HG03575 (cell line): ENCODE measurements around the gene BRD8.
"Not testable (repeated sequence)": the region's sequence is repeated elsewhere in the genome, so short reads cannot be mapped to it uniquely, and the experiment has no call there.

Experiments
- ATAC-seq: cut with Tn5 transposase; IDR thresholded peaks from one replicate; pipeline ENCODE4 v1.9.1; 2021; ENCODE audit not compliant: unreplicated experiment, insufficient number of reproducible peaks, low FRiP score; ENCODE audit errors: extremely low read depth

BRD8 gene, protein sequence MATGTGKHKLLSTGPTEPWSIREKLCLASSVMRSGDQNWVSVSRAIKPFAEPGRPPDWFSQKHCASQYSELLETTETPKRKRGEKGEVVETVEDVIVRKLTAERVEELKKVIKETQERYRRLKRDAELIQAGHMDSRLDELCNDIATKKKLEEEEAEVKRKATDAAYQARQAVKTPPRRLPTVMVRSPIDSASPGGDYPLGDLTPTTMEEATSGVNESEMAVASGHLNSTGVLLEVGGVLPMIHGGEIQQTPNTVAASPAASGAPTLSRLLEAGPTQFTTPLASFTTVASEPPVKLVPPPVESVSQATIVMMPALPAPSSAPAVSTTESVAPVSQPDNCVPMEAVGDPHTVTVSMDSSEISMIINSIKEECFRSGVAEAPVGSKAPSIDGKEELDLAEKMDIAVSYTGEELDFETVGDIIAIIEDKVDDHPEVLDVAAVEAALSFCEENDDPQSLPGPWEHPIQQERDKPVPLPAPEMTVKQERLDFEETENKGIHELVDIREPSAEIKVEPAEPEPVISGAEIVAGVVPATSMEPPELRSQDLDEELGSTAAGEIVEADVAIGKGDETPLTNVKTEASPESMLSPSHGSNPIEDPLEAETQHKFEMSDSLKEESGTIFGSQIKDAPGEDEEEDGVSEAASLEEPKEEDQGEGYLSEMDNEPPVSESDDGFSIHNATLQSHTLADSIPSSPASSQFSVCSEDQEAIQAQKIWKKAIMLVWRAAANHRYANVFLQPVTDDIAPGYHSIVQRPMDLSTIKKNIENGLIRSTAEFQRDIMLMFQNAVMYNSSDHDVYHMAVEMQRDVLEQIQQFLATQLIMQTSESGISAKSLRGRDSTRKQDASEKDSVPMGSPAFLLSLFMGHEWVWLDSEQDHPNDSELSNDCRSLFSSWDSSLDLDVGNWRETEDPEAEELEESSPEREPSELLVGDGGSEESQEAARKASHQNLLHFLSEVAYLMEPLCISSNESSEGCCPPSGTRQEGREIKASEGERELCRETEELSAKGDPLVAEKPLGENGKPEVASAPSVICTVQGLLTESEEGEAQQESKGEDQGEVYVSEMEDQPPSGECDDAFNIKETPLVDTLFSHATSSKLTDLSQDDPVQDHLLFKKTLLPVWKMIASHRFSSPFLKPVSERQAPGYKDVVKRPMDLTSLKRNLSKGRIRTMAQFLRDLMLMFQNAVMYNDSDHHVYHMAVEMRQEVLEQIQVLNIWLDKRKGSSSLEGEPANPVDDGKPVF

DNA sequence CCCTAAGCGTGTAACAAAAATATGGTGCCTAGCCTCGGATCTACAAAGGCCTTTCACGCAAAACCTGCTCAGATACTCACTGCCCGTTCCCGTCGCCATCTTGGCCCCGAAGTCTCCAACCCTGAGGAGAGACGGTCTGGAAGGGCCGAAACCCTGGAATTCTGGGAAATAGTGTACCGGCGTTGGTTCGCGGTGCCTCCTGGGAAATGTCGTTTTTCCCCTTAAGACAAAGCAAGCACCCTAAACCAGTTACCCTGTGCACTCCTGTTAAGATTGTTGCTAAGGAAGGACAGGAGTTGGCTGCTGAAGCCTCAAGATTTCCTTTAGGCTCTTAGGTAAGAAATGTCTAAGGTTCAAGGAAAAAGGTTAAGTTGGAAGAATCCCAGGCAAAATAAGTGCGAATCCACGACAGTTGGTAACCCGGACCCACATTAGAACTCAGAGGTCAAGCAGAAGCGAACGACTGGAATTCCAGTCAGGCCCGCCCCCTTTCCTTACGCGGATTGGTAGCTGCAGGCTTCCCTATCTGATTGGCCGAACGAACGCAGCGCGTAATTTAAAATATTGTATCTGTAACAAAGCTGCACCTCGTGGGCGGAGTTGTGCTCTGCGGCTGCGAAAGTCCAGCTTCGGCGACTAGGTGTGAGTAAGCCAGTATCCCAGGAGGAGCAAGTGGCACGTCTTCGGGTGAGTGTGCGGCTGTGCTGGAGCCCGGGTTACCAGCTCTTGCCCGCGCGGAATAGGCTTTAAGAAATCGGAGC, at the start of gene BRD8, which contains the start of gene KIF20A:
Gene BRD8, minus strand, starts transcription at position 115 of the 761 bp plus-strand sequence. Its CDS starts 16 bp downstream, at position 99.
Gene KIF20A, plus strand, starts transcription at position 597 of the 761 bp plus-strand sequence. CDS start 569 bp downstream, outside the sequence.
- peak; percentile 58 for ATAC-seq

DNA sequence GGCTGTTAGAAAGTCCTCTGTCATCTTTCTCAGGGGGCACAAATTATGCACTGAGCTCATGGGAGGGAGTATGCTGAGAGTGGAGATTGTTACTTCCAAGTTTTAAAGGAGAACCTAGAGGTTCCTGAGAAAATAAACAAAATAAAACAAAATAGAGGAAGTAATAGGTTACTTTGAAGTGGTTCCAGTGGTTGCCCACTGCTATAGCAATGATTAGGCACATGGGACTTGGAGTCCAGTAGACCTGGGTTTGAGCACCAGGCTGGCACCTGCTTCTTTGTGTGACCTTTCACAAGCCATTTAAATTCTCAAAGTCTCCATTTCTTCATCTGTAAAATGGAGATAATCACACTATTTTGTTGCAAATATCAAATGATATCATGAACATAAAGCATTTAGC, 48.5 kb upstream of the BRD8 start:
- ATAC-seq = no peak

DNA sequence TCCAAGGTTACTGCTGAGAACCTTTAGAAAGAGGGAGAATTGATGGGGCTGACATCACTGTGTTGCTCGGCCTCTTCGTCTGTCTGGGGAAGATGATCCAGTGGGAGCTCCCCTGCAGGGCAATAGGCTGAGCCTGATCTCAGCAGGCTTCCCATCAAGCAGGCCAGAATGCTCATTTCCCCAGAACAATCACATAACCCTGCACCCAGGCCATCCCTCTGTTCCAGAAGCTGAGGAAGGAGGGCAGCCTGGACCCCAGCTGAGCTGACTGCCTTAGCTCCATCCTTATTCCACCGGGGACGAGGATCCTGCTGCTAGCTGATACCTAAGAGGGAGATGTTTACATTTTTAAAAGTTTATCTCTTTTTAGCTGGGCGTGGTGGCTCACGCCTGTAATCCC, 46.3 kb upstream of the BRD8 start:
- ATAC-seq = no peak

DNA sequence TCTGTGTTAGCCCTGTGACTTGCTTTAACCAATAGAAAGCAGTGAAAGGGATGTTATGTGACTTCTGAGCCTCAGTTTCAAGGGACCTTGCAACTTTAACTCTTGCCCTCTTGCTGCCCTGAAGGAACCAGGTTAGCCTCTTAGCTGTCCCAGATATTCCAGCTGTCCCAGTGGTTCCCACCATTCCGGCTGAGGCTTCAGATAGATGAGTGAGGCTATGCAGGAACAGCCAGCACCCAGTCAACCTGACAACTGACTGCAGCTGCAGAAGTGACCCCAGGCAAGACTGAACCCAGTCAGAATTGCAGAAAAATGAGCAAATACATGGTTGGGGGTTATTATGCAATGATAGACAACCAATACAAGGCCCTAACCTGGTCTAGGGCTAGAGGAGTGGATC, 45.1 kb upstream of the BRD8 start:
- no peak for ATAC-seq

DNA sequence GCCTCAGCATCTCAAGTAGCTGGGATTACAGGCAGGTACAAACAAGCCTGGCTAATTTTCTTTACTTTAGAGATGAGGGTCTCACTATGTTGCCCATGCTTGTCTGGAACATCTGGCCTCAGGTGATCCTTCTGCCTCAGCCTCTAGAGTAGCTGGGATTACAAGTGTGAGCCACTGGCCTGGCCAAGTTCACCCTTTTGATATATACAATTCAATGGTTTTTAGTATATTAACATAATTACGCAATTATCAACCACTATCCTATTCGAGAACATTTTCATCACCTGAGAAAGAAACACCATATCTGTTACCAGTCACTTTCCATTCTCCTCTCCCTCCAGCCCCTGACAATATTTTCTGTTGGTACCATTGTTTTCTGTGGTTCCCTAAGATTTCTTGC, 38.4 kb upstream of the BRD8 start:
- no peak for ATAC-seq

DNA sequence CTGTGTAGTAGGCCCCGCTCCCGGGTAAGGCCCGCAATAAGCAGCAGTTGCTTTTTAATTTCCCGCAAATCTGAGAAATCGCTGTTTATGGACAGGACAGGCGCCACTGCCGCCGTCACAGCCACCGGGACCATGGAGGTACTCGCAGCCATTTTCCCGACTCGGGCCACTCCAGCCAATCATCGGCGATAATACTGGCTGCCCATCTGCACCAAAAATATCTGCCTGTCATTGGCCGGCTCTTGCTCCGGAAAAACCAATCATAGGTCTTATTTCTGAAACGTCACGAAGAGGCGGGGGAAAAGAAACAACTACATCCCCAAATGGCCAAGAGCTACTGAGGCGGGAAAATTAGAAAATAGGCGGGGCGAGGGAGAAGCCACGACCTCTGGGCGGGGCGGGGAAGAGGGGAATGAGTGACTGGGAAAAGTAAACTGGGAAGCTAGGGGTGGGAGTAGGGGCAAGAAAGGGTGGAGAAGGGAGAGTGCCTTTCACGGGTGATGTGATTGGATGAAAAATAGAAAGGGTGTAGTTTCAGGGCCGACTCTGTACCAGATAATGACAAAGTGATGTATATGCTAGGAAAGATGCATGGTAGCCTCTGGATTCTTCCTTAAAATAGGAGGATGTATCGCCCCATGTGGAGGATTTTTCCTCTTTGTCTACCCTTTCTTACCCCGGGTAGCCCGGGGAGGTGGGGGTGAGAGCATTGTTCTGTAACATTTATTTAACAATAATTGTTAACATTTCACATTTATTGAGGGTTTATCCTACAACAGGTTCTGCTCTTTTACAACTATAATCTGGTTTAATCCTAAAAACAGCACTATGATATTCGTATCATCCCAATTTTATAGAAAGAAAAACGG, 35.0 kb upstream of the BRD8 start, which contains the start of gene CDC23:
Gene CDC23, minus strand, starts transcription at position 163 of the 869 bp plus-strand sequence. Its CDS starts 11 bp downstream, at position 152.
- ATAC-seq = peak; percentile 68

DNA sequence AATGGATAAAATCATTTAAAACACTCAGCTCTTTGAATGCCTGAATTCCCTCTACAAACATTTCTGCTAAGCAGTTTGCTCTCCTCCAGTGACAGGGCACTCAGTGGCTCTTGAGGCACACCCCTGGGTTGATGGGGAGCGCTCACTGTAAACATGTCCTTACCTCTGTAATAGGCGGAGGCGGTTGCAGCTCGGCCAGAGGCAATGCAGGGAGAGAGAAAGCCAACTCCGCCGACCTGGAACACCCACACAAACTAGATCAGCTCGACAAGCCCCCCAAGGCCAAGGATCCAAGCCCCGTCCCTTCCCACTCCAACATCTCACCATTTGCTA, 34.4 kb upstream of the BRD8 start:
- ATAC-seq = peak; percentile 9

DNA sequence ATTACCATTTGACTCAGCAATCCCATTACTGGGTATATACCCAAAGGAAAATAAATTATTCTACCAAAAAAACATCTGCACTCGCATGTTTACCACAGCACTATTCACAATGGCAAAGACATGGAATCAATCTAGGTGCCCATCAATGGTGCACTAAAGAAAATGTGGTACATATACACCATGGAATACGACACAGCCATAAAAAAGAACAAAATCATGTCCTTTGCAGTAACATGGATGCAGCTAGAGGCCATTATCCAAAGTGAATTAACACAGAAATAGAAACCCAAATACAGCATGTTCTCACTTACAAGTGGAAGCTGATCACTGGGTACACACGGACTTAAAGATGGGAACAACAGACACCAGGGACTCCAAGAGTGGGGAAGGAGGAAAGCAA, 32.6 kb upstream of the BRD8 start:
- ATAC-seq = no peak

DNA sequence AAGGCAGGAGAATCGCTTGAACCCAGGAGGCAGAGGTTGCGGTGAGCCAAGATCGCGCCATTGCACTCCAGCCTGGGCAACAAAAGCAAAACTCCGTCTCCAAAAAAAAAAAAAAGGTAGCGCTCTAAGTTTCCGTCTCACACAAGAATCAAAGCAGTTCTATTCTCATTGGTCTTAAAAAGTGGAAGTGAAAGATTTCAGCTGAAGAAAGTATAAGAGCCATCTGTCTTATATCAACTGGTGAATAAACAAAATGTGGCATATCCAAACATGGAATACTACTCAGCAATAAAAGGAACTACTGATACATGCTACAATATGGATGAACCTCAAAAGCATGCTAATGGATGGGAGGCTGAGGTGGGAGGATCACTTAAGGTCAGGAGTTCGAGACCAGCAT, 15.4 kb upstream of the BRD8 start:
- ATAC-seq = not testable (repeated sequence)

DNA sequence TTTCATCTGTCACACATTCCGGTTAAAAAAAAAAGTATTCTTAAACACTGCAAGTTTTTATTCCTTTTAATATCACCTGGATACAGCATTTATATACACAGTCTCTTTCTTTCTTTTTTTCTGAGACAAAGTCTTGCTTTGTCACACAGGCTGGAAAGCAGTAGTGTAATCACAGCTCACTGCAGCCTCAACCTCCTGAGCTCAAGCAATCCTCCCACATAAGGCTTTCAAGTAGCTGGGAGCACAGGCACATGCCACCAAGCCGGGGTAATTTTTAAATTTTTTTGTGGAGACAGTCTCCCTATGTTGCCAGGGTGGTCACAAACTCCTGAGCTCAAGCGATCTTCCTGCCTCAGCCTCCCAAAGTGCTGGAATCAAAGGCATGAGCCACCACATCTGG, 14.4 kb upstream of the BRD8 start:
- no peak for ATAC-seq

DNA sequence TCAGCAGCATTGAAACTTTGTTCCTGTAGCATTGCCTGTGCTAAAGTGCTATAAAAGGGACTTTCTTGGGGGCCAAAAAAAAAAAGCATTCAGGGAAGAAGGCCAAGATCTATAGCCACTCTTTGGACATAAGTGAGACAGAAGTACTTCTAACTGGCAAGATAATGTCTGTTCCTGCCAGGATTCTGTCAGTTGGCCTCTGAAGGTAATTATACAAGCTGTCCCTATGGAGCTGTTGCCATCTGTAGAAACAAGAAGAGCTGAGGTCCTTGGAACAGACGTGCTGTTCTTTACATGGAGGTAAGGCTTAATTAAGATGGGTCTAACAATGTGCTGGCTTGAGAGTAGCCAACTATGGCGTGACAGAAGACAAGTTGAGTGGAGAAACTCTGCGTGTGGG, 10.2 kb upstream of the BRD8 start:
- ATAC-seq = no peak

DNA sequence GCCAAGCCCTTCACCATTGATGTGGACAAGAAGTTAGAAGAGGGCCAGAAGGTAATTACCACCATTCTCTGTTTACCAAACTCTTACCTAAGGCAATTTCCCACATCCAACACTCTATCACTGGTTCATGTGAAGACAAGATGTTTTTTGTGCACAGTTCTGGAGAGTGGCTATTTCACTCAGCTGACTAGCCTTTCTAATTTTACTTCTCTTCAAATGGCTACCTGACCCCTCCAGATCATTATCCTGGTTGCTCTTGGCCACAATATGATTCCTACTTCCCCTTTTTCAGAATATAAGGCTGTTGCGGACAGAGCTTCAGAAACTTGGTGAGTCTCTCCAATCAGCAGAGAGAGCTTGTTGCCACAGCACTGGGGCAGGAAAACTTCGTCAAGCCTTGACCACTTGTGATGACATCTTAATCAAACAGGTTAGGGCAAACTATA, 7.6 kb upstream of the BRD8 start:
- no peak for ATAC-seq

DNA sequence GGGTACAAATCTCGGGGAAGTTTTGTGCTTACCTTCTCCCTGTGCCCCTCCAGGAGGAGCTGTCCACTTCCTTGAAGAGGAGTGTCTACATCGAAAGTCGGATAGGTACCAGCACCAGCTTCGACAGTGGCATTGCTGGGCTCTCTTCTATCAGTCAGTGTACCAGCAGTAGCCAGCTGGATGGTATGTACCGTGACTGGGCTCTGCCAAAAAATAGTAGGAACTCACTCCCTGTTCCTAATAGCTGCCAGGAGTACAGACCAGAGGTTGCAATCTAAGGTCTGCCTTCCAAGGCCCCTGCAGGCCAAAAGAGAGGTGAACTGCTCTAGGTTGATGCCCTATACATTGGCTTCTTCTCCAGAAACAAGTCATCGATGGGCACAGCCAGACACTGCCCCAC, 4.4 kb upstream of the BRD8 start:
- ATAC-seq = no peak

DNA sequence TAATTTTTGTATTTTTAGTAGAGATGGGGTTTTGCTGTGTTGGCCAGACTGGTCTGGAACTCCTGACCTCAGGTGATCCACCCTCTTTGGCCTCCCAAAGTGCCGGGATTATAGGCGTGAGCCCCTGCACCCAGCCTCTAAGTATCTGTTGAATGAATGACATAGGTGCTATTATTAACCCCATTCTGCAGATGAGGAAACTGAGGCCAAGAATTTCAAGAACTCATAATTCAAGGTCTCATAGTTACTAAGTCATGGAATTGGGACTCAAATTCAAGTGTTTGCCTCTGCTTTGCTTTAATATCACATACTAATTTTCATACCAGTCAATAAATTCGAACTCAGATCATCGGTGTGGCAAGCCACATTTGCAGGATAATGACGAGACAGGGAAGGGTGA, 2.4 kb upstream of the BRD8 start:
- ATAC-seq = no peak

DNA sequence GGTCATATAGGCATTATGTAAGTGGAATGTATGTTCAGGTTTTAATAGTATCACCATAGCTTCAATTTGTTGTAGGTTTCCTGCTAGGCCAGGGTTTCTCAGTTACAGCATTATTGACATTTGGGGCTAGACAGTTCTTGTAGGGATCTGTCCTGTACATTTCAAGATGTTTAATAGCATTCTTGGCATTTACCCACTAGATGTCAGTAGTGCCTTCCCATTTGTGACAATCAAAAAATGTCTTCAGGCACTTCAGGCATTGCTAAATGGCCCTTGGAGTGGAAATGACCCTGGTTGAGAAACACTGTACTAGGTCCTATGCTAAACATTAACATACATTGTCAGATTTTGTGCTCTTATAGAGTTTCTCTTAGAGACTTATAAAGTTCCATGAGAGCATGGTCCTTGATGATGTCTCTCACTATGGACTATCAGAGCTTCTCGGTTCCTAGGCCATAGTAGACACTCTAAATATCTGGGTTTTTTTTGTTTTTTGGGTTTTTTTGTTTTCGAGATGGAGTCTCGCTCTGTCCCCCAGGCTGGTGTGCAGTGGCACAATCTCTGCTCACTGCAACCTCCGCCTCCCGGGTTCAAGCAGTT, 1.9 kb upstream of the BRD8 start:
- ATAC-seq = no peak

DNA sequence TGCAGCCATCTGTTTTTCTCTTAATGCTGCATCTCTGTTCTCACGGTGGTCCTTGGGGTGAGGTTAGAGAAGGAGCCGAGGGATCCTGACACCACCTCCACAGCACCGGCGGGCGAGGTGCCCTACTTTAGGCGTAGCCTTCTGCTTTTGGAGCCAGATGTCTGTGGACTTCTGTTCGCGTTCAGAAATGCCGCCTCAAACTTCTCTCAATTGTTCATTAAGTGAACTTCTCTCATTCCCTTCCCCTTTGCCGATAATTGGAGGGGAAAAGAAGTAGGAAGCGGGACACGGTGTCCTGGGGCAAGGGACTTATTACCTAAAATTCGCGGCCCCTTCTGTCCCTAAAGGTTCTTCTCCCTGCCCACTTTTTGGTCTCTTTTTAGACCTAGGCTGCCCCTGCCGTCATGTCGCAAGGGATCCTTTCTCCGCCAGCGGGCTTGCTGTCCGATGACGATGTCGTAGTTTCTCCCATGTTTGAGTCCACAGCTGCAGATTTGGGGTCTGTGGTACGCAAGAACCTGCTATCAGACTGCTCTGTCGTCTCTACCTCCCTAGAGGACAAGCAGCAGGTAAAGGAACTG, 937 bp upstream of the BRD8 start:
- ATAC-seq = no peak

DNA sequence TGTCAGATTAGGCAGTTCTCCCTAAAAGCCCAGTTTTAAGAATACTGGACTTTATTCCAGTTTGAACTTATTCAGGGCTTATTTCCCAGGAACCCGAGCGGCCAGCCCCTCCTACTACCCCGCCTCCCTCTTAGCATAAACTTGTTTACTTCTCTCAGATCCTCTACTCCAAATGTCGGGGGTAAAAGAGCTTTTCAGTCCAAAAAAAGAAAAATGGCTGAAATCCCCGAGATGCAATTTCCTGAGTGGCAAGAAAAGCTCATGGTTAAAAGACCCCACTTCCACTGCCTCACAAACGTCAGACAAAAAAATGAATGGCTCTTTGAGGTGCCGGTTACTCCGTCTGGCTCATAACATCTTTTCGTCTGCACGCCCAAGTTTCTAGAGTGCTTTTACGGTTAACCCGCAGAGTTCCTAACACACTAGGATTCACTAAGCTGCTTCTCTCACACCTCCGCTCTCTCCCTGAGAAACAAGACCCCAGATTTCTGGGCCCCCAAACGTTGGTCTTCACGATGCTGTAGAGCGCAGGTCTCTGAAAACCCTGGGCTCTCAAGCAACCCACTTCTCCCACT, 402 bp downstream of the BRD8 start:
- no peak for ATAC-seq
